ENCODE data around the gene TRAPPC5. TPM values are rescaled to one million over a fixed set of nuclear protein-coding genes. Genes with fewer than 3 reads are reported as not detected.

Gene TRAPPC5
- total RNA-seq, 1 donor from 2014 or later, result 19.6 TPM

- DNase-seq, result no peak
Measured at GRCh38 chr19:7645656-7646425, 34.8 kb upstream of the TRAPPC5 start.

DNA sequence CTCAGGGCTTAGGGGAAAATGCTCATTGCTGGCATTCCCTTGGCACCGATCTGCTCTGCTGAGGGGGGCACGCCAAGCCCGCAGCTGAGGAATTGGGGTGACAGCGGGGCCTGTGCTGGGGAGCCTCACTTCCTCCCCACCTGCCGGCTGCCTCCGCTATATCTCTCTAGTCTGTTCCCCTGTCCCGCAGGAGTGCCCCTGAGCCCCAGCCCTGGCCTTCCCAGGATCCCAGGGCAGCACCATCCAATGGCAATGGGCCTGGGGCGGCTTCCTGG is 34.3 kb upstream of the TRAPPC5 start:
- DNase-seq, result no peak

GRCh38 chr19:7647156-7647555 is 33.5 kb upstream of the TRAPPC5 start:
- no peak for DNase-seq

GRCh38 chr19:7648265-7649014 is 32.2 kb upstream of the TRAPPC5 start:
- DNase-seq, result no peak

GRCh38 chr19:7650148-7650547 is 30.5 kb upstream of the TRAPPC5 start:
- DNase-seq, result no peak

DNA sequence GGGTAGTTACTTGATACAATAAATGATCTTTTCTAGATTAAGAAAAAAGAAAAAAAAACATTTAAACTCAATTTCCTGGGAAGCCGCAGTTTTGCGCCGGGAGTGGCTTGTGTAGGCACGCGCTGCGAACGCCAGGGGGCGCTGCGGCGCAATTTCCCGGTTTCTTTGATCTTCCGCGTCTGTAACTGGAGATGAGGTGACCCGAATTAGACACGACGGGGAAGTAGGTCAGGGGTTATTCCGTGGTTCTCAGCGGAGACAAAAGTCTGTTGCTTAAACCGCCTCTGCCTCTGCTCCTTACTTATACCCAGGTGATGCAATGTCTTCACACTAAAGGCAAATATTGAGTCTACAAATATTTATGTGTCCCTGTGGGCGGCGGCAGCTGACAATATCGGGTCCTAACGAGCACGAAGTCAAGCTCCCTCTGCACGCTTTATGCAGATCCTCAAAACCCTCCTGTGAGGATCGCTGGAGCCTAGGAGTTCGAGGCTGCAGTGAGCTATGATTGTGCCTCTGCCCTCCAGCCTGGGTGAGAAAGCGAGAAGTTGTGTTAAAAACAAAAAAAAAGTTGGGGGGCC is 28.5 kb upstream of the TRAPPC5 start:
- peak; percentile 79 for DNase-seq

DNA sequence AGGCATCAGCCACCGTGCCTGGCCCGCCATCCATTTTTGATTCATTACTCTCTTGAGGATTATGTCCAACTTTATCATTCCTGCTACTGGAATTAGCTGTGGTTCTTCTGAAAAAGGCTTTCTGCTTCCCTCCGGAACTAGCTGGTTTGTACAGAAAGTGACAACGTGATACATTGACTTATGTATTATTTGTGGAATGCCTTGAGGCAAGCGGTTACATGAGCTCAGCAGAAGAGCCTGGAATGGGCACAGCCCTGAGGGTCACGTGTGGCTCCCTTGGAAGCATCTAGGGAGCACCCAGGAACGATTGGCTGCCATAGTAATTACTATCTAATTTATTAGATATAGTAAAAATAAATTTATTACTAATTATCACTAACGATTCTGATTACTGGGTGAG is 26.2 kb upstream of the TRAPPC5 start:
- DNase-seq, result no peak

GRCh38 chr19:7655581-7655980 is 25.1 kb upstream of the TRAPPC5 start:
- no peak for DNase-seq

GRCh38 chr19:7657131-7657751 is 23.4 kb upstream of the TRAPPC5 start:
- DNase-seq, result no peak

DNA sequence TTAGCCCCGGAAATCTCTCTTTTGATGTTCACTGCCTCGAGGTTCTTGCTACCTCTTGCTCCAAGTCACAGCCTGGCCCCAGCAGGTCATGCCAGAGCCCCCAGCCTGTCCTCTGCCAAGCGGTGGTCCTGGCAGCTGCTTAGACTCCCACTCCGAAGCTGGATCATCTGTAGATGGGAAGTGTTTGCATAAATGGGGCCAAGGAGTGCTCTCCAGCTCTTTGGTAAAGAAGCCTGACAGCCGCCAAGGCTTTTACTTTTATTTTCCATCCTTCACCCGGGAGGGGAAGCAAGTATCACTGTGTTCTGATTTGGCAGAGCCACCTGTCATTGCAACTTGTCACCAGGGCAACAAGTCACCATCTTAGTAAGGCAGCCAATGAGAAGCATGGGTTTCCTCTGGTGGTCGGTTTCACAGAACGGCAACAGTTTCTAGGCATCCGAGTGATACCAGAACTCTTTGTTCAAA is 22.4 kb upstream of the TRAPPC5 start:
- no peak for DNase-seq

DNA sequence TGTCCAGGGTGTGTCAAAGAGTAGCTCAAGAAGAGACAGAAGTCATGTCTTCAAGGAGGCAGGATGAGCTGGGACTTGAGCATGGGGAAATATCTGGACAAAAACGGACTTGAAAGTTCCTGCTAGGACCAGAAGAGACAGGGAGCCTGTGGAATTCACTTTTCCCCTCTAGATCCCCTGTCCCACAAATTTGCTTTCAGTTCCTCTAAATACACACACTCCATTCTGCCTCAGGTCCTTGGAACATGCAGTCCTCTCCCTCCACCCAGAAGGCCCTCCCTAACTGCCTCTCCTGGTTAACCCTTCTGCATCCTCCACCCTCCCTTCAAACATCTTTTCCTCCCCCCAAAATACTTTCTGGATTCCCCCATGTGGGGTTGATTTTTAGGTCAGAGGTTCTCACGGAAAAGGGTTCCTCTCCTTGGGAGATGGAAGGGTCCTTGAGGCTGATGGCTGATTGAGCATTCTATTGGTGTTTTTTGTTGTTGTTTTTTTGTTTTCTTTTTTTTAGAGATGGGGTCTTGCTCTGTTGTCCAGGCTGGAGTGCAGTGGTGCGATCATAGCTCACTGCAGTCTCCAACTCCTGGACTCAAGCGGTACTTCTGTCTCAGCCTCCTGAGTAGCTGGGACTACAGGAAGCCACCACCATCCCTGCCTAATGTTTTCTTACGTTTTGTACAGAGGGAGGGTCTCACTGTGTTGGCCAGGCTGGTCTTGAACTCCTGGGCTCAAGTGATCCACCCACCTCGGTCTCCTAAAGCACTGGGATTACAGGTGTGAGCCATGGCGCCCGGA is 18.7 kb upstream of the TRAPPC5 start:
- no peak for DNase-seq

DNA sequence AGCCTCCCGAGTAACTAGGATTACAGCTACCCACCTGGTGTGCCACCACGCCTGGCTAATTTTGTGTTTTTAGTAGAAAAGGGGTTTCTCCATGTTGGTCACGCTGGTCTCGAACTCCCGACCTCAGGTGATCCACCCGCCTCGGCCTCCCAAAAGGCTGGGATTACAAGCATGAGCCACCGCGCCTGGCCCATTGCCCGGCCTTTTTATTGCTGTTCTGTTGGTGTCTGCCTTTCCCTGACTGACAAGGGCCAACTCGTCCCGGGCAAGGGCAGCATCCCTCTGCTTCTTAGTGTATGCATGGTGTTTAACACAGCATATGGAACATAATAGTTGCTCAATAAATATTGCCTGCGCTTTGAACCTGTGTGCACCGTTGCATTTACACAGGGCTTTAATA is 18.0 kb upstream of the TRAPPC5 start:
- DNase-seq, result no peak

- DNase-seq, result peak; percentile 27
Measured at GRCh38 chr19:7663706-7664105, 16.9 kb upstream of the TRAPPC5 start.

DNA sequence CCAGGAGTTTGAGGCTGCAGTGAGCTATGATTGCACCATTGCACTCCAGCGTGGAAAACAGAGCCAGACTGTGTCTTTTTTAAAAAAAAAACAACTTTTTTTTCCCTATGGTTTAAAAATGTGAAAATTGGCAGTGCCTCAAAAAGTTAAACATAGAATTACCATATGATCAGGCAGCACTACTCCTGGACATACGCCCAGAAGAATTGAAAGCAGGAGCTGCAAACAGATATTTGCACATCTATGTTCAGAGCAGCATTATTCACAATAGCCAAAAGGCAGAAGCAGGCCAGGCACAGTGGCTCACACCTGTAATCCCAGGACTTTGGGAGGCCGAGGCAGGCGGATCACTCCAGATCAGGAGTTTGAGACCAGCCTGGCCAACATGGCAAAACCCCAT is 15.6 kb upstream of the TRAPPC5 start:
- peak; percentile 73 for DNase-seq

DNA sequence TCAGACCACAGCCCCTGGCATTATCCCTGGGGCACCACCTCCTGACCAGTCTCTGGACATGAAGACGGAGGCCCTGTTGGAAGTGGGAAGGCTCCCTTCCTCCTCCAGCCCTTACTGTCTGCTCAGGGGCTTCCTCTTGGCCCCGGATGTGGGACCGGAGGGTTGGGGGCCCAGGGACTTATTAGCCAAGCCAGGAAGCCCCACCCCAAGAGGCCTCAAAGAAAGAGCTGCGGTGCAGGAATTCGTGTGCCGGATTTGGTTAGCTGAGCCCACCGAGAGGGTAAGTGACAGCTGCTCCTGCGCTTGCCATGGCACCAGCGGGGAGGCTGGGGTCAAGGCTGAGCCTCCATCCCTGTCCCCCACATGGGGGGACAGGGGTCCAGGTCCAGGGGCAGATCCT is 11.8 kb upstream of the TRAPPC5 start, which contains the start of gene RETN:
TSS of gene RETN (plus strand) at position 208 of the 400 bp plus-strand sequence. CDS start 278 bp downstream, outside the sequence.
- DNase-seq, result no peak

GRCh38 chr19:7669641-7670040 is 11.0 kb upstream of the TRAPPC5 start:
- no peak for DNase-seq

DNA sequence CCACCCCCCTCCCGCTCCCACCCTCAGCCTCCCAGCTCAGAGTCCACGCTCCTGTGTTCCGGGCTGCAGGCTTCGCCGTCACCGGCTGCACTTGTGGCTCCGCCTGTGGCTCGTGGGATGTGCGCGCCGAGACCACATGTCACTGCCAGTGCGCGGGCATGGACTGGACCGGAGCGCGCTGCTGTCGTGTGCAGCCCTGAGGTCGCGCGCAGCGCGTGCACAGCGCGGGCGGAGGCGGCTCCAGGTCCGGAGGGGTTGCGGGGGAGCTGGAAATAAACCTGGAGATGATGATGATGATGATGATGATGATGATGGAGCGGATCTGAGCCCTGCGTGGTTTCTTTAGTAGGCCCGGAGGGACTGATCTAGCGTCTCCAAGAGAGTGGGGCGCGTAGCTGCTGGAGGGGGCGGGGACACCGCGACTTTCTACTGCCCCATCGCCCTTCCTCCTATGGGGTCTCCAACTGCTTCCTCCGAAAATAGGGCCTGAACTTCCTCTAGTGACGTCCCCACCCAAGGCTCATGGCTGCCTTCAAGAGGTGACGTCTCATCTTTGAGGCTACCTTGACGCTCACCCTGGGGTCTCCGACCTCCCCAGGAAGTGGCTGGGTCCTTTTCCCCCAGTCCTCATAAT is 10.4 kb upstream of the TRAPPC5 start:
- peak; percentile 33 for DNase-seq

- DNase-seq, result no peak
Measured at GRCh38 chr19:7670790-7671189, 9.8 kb upstream of the TRAPPC5 start.

- DNase-seq, result no peak
Measured at GRCh38 chr19:7672522-7672921, 8.1 kb upstream of the TRAPPC5 start.

GRCh38 chr19:7674010-7675005 is 6.3 kb upstream of the TRAPPC5 start:
- DNase-seq, result peak; percentile 67
